GM23338 (cell line): Measurements from ENCODE around the gene HIGD1B.

Experiments
- CTCF ChIP-seq, 2 experiments: fragments of 200-600 bp in 1 of 2; sonication (generic) in 1 of 2; conservative IDR thresholded peaks; 2 replicates each; pipeline versions ENCODE4 v1.5.1 to v1.6.1; 2016 to 2017; ENCODE audit warnings: antibody characterized with exemption in 2 of 2, low read depth in 2 of 2, mild to moderate bottlenecking in 2 of 2, moderate library complexity in 1 of 2
- POLR2AphosphoS5 ChIP-seq: IDR thresholded peaks from 2 replicates; pipeline ENCODE4 v1.6.1; 2016; ENCODE audit warnings: antibody characterized with exemption, low read depth

DNA sequence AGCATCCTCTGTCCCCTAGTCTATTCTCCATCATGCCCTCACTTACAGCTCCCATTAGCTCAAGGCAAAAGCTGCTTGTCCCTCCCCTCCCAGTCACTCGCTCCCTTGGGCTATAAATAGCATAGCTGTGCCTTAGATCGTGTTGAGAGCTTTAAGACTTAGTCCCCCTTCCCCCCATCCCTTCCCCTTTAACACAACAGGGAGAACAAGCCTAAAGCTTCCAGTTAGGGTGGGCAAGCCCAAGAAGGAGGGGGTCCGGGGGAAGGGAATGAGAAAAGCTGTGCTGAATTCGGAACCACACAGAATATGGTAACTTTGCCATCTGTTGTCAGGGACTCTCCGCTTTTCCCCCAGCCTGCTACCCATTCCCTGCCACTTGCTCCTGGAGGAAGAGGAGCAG is 4.9 kb upstream of the HIGD1B start:
- TF ChIP-seq POLR2AphosphoS5 = no peak
- TF ChIP-seq CTCF (conservative IDR thresholded peaks at IDR 0.05; ENCODE audit: low read depth in 2 of 2) = no peak
